Measurements from ENCODE around the gene UNC80.

DNA sequence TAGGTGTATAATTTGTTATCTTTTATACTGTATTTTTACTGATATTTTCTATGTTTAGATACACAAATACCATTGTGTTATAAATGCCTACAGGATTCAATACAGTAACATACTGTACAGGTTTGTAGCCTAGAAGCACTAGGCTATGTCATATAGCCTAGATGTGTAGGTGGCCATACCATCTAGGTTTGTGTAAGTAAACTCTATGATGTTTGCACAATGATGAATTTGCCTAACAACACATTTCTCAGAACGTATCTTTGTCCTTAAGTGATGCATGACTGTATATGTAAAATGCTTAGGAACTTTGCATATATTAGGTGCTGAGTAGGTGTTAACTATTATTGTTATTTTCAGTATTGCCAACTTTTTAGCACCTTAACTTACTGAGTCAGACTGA is 17.3 kb downstream of the UNC80 start:
- TF ChIP-seq, protein P1, sequence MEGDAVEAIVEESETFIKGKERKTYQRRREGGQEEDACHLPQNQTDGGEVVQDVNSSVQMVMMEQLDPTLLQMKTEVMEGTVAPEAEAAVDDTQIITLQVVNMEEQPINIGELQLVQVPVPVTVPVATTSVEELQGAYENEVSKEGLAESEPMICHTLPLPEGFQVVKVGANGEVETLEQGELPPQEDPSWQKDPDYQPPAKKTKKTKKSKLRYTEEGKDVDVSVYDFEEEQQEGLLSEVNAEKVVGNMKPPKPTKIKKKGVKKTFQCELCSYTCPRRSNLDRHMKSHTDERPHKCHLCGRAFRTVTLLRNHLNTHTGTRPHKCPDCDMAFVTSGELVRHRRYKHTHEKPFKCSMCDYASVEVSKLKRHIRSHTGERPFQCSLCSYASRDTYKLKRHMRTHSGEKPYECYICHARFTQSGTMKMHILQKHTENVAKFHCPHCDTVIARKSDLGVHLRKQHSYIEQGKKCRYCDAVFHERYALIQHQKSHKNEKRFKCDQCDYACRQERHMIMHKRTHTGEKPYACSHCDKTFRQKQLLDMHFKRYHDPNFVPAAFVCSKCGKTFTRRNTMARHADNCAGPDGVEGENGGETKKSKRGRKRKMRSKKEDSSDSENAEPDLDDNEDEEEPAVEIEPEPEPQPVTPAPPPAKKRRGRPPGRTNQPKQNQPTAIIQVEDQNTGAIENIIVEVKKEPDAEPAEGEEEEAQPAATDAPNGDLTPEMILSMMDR (CRISPR knock-in tag; IDR thresholded peaks at IDR 0.05), result no peak
- TF ChIP-seq, protein P2, sequence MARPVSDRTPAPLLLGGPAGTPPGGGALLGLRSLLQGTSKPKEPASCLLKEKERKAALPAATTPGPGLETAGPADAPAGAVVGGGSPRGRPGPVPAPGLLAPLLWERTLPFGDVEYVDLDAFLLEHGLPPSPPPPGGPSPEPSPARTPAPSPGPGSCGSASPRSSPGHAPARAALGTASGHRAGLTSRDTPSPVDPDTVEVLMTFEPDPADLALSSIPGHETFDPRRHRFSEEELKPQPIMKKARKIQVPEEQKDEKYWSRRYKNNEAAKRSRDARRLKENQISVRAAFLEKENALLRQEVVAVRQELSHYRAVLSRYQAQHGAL (CRISPR knock-in tag; IDR thresholded peaks at IDR 0.05; ENCODE audit: not compliant biosample characterization), result no peak
- TF ChIP-seq RFX5 (IDR thresholded peaks at IDR 0.05; ENCODE audit: low read depth, low read length) (no peak), ZNF274 (CRISPR knock-in tag; IDR thresholded peaks at IDR 0.05) (no peak), POLR2A (IDR thresholded peaks at IDR 0.05; ENCODE audit: insufficient read depth in 1 of 2, low read depth in 2 of 2, low read length in 2 of 2) (no peak), ZNF138 (CRISPR knock-in tag; IDR thresholded peaks at IDR 0.05; ENCODE audit: low read depth) (no peak), NR2F1 (CRISPR knock-in tag; IDR thresholded peaks at IDR 0.05) (no peak), RFXAP (CRISPR knock-in tag; IDR thresholded peaks at IDR 0.05; ENCODE audit: borderline replicate concordance) (no peak), ZNF841 (CRISPR knock-in tag; IDR thresholded peaks at IDR 0.05; ENCODE audit: borderline replicate concordance) (no peak), PCBP1 (IDR thresholded peaks at IDR 0.05; ENCODE audit: borderline replicate concordance, low read depth, low read length) (no peak), SNAPC2 (CRISPR knock-in tag; IDR thresholded peaks at IDR 0.05) (no peak), NR1H2 (CRISPR knock-in tag; IDR thresholded peaks at IDR 0.05; ENCODE audit: borderline replicate concordance, low read depth) (no peak)
- TF ChIP-seq, protein P3, sequence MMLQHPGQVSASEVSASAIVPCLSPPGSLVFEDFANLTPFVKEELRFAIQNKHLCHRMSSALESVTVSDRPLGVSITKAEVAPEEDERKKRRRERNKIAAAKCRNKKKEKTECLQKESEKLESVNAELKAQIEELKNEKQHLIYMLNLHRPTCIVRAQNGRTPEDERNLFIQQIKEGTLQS (CRISPR knock-in tag; IDR thresholded peaks at IDR 0.05), result no peak
